Stimulated activated CD4-positive, alpha-beta T cell treated with anti-CD3 and anti-CD28 coated beads, Interleukin-12 subunit alpha, Interleukin-12 subunit beta, amount 100 ng/mL, for 48 hours (primary cell): ENCODE results near the gene TTC22.
A peak's percentile ranks its signal among the peaks of the same experiment; 100 is the strongest.
"Not testable (repeated sequence)": the region's sequence is repeated elsewhere in the genome, so short reads cannot be mapped to it uniquely, and the experiment has no call there.

Experiments used
- DNase-seq, 3 donors: peaks; one replicate each; pipeline ENCODE4 v3.0.0-alpha.2; 2020; ENCODE audit warnings: low read depth in 2 of 3, low spot score in 1 of 3

The TTC22 gene

GRCh38 chr1:54786778-54787177 is 14.3 kb downstream of the TTC22 start:
- no peak for DNase-seq

GRCh38 chr1:54784066-54784465 is 17.1 kb downstream of the TTC22 start:
- DNase-seq: no peak

GRCh38 chr1:54782588-54782987 is 18.5 kb downstream of the TTC22 start:
- DNase-seq: no peak

- no peak for DNase-seq
Observed at GRCh38 chr1:54782156-54782555, 19.0 kb downstream of the TTC22 start.

- no peak for DNase-seq
Observed at GRCh38 chr1:54781023-54781723, 19.9 kb downstream of the TTC22 start.

GRCh38 chr1:54777431-54777830 is 23.7 kb downstream of the TTC22 start:
- no peak for DNase-seq

GRCh38 chr1:54777011-54777410 is 24.1 kb downstream of the TTC22 start:
- no peak for DNase-seq

GRCh38 chr1:54775828-54776721 is 25.0 kb downstream of the TTC22 start:
- not testable (repeated sequence) for DNase-seq

- no peak for DNase-seq
Observed at GRCh38 chr1:54774820-54775498, 26.2 kb downstream of the TTC22 start.

GRCh38 chr1:54772951-54773350 is 28.2 kb downstream of the TTC22 start:
- no peak for DNase-seq

- no peak for DNase-seq
Observed at GRCh38 chr1:54768093-54768492, 33.0 kb downstream of the TTC22 start.

- no peak for DNase-seq
Observed at GRCh38 chr1:54767526-54767925, 33.6 kb downstream of the TTC22 start.

- DNase-seq: no peak
Observed at GRCh38 chr1:54766726-54767125, 34.4 kb downstream of the TTC22 start.

GRCh38 chr1:54764922-54765561 is 36.1 kb downstream of the TTC22 start:
- DNase-seq: no peak

- peak; percentile 91 to 96 (median 91) for DNase-seq
Observed at GRCh38 chr1:54764133-54764921, 36.8 kb downstream of the TTC22 start, which contains the start of gene PARS2. Gene PARS2, minus strand, starts transcription at chr1:54764523. Its CDS starts 5,362 bp downstream, at chr1:54759161.

GRCh38 chr1:54763816-54764132 is 37.3 kb downstream of the TTC22 start:
- DNase-seq: peak; percentile 2 to 14 (median 6)

- no peak for DNase-seq
Observed at GRCh38 chr1:54758678-54759348, 42.3 kb downstream of the TTC22 start.

- no peak for DNase-seq
Observed at GRCh38 chr1:54757833-54758232, 43.3 kb downstream of the TTC22 start.

GRCh38 chr1:54754486-54755285 is 46.4 kb downstream of the TTC22 start:
- no peak for DNase-seq
